Gastrocnemius medialis (tissue), 4 donors: ENCODE results near the gene MAD1L1.

Experiments
- POLR2A ChIP-seq, 2 donors: fragments of 450-650 bp; IDR thresholded peaks; one replicate each; pipeline ENCODE4 v1.6.1; 2017; ENCODE audit warnings: antibody characterized with exemption in 2 of 2, mild to moderate bottlenecking in 2 of 2, moderate library complexity in 2 of 2
- TF ChIP-seq, protein P1 (sequence below), 5 experiments: fragments of 450-650 bp in 3 of 5; fragments of 200-600 bp in 2 of 5; sonication (generic) in 2 of 5; IDR thresholded peaks in 4 of 5; conservative IDR thresholded peaks in 1 of 5; 1 replicate in 4 of 5; 2 replicates in 1 of 5; pipeline ENCODE4 v1.5.1; 2016 to 2019; ENCODE audit warnings: antibody characterized with exemption in 5 of 5, mild to moderate bottlenecking in 3 of 5, moderate library complexity in 3 of 5

DNA sequence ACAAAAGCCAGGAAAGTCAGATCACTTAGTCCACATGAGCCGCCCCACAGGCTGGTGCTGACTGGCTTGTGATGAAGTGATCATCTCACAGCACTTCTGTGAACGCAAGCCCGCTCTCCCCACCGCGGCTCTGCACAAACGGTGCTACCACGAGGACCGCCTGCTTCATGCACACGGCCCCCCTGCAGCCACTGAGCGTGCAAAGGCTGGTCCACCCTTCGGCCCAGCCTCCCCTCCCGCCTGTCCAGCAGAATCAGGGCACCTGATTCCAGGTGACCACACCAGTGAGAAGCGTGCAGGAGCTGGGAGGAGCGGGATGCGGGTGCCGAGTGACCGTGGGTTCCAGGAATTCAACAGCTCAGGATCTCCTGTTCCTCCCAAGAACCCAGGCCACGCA lies 32.2 kb downstream of the MAD1L1 start:
- TF ChIP-seq, protein P1, sequence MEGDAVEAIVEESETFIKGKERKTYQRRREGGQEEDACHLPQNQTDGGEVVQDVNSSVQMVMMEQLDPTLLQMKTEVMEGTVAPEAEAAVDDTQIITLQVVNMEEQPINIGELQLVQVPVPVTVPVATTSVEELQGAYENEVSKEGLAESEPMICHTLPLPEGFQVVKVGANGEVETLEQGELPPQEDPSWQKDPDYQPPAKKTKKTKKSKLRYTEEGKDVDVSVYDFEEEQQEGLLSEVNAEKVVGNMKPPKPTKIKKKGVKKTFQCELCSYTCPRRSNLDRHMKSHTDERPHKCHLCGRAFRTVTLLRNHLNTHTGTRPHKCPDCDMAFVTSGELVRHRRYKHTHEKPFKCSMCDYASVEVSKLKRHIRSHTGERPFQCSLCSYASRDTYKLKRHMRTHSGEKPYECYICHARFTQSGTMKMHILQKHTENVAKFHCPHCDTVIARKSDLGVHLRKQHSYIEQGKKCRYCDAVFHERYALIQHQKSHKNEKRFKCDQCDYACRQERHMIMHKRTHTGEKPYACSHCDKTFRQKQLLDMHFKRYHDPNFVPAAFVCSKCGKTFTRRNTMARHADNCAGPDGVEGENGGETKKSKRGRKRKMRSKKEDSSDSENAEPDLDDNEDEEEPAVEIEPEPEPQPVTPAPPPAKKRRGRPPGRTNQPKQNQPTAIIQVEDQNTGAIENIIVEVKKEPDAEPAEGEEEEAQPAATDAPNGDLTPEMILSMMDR (IDR thresholded peaks at IDR 0.05 in 4 of 5, conservative IDR thresholded peaks at IDR 0.05 in 1 of 5), result no peak
- TF ChIP-seq POLR2A (IDR thresholded peaks at IDR 0.05), result no peak
